NCI-H510A treated with DMSO at 0.1 percent for 48 hours (cell line): Measurements from ENCODE around the gene RNF212.
"Not testable (repeated sequence)": the region's sequence is repeated elsewhere in the genome, so short reads cannot be mapped to it uniquely, and the experiment has no call there.

Experiments
- DNase-seq: peaks from one replicate; lab custom pipeline; 2025; lab: John Stamatoyannopoulos, UW

The RNF212 gene

GRCh38 chr4:1113311-1114009 is at the start of gene RNF212:
Gene RNF212 (minus strand): TSS chr4:1113564. CDS start chr4:1113464, 100 bp downstream.
- no peak for DNase-seq

GRCh38 chr4:1160351-1160750 is 47.0 kb upstream of the RNF212 start:
- DNase-seq: no peak

GRCh38 chr4:1156069-1156468 is 42.7 kb upstream of the RNF212 start:
- no peak for DNase-seq

GRCh38 chr4:1155314-1155713 is 42.0 kb upstream of the RNF212 start:
- DNase-seq: no peak

GRCh38 chr4:1154523-1155182 is 41.3 kb upstream of the RNF212 start:
- no peak for DNase-seq

GRCh38 chr4:1154126-1154522 is 40.8 kb upstream of the RNF212 start:
- no peak for DNase-seq

- DNase-seq: no peak
Measured at GRCh38 chr4:1153567-1154090, 40.3 kb upstream of the RNF212 start.

GRCh38 chr4:1152290-1152689 is 38.9 kb upstream of the RNF212 start:
- DNase-seq: no peak

GRCh38 chr4:1151541-1151940 is 38.2 kb upstream of the RNF212 start:
- no peak for DNase-seq

GRCh38 chr4:1150875-1151274 is 37.5 kb upstream of the RNF212 start:
- DNase-seq: no peak

GRCh38 chr4:1139860-1140259 is 26.5 kb upstream of the RNF212 start:
- DNase-seq: no peak

GRCh38 chr4:1137850-1138249 is 24.5 kb upstream of the RNF212 start:
- DNase-seq: no peak

- no peak for DNase-seq
Measured at GRCh38 chr4:1137063-1137776, 23.9 kb upstream of the RNF212 start.

- no peak for DNase-seq
Measured at GRCh38 chr4:1136048-1136447, 22.7 kb upstream of the RNF212 start.

GRCh38 chr4:1133033-1133432 is 19.7 kb upstream of the RNF212 start:
- no peak for DNase-seq

GRCh38 chr4:1130316-1131186 is 17.2 kb upstream of the RNF212 start:
- DNase-seq: peak; percentile 23

GRCh38 chr4:1126506-1126905 is 13.1 kb upstream of the RNF212 start:
- DNase-seq: no peak

GRCh38 chr4:1125466-1125865 is 12.1 kb upstream of the RNF212 start:
- not testable (repeated sequence) for DNase-seq

GRCh38 chr4:1124818-1125217 is 11.5 kb upstream of the RNF212 start:
- no peak for DNase-seq

GRCh38 chr4:1122505-1122904 is 9.1 kb upstream of the RNF212 start:
- DNase-seq: no peak

GRCh38 chr4:1116838-1117237 is 3.5 kb upstream of the RNF212 start:
- DNase-seq: no peak
